GM21786 (cell line): ENCODE data around the gene ADCY5.

ENCODE experiments used
- ATAC-seq: cut with Tn5 transposase; IDR thresholded peaks from one replicate; pipeline ENCODE4 v1.9.1; 2021; ENCODE audit not compliant: unreplicated experiment

The ADCY5 gene

GRCh38 chr3:123410149-123410515, 38.8 kb downstream of the ADCY5 start:
- no peak for ATAC-seq

- ATAC-seq: no peak
Measured at GRCh38 chr3:123409443-123410148, 39.3 kb downstream of the ADCY5 start.

GRCh38 chr3:123406598-123406997, 42.3 kb downstream of the ADCY5 start:
- no peak for ATAC-seq

- no peak for ATAC-seq
Measured at GRCh38 chr3:123405936-123406510, 42.9 kb downstream of the ADCY5 start.

GRCh38 chr3:123405021-123405420, 43.9 kb downstream of the ADCY5 start:
- no peak for ATAC-seq

GRCh38 chr3:123404391-123404790, 44.5 kb downstream of the ADCY5 start:
- no peak for ATAC-seq

- ATAC-seq: no peak
Measured at GRCh38 chr3:123401836-123402530, 46.9 kb downstream of the ADCY5 start.

GRCh38 chr3:123400169-123400568, 48.7 kb downstream of the ADCY5 start:
- no peak for ATAC-seq

GRCh38 chr3:123399653-123400052, 49.2 kb downstream of the ADCY5 start:
- ATAC-seq: no peak

- ATAC-seq: no peak
Measured at GRCh38 chr3:123397921-123398785, 50.7 kb downstream of the ADCY5 start.

- ATAC-seq: no peak
Measured at GRCh38 chr3:123397050-123397590, 51.8 kb downstream of the ADCY5 start.

GRCh38 chr3:123396171-123397049, 52.5 kb downstream of the ADCY5 start:
- no peak for ATAC-seq

GRCh38 chr3:123395235-123395634, 53.7 kb downstream of the ADCY5 start:
- no peak for ATAC-seq

GRCh38 chr3:123394391-123395020, 54.4 kb downstream of the ADCY5 start:
- ATAC-seq: no peak

- no peak for ATAC-seq
Measured at GRCh38 chr3:123392871-123393620, 55.8 kb downstream of the ADCY5 start.

- no peak for ATAC-seq
Measured at GRCh38 chr3:123392368-123392767, 56.5 kb downstream of the ADCY5 start.

- no peak for ATAC-seq
Measured at GRCh38 chr3:123390865-123391600, 57.9 kb downstream of the ADCY5 start.

GRCh38 chr3:123389628-123389918, 59.3 kb downstream of the ADCY5 start:
- no peak for ATAC-seq
